ENCODE measurements around the gene DGKD. TPM values are rescaled to one million over a fixed set of nuclear protein-coding genes. Genes with fewer than 3 reads are reported as not detected.
"Not testable (repeated sequence)": the region's sequence is repeated elsewhere in the genome, so short reads cannot be mapped to it uniquely, and the experiment has no call there.

The DGKD gene
- total and polyA plus RNA-seq, 7 experiments from 2014 or later, result 25.8 to 252 (median 206) TPM

DNA sequence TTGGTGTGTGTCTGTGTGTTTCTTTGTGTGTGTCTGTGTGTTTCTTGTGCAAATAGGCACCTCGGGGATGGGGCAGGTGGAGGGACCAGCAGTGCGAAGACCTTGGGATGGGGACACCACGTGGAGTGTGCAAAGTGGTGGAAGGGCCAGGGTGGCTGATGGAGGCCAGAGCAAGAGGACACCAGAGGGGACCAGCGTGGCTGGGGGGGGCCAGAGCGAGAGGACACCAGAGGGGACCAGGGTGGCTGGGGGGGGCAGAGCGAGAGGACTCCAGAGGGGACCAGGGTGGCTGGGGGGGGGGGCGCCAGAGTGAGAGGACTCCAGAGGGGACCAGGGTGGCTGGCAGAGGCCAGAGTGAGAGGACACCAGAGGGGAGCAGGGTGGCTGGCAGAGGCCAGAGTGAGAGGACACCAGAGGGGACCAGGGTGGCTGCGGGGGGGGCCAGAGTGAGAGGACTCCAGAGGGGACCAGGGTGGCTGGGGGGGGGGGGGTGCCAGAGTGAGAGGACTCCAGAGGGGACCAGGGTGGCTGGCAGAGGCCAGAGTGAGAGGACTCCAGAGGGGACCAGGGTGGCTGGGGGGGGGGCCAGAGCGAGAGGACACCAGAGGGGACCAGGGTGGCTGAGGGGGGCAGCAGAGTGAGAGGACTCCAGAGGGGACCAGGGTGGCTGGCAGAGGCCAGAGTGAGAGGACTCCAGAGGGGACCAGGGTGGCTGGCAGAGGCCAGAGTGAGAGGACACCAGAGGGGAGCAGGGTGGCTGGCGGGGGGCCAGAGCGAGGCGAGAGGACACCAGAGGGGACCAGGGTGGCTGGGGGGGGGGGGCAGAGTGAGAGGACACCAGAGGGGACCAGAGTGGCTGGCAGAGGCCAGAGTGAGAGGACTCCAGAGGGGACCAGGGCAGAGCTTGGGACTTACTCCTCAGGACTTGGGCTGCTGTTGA is 42.7 kb downstream of the DGKD start:
- H3K9me3 ChIP-seq (ENCODE audit: control insufficient read depth in 2 of 3, low read length in 3 of 3); H3K27ac ChIP-seq (ENCODE audit: low read depth, low read length); DNase-seq; ATAC-seq; H3K4me3 ChIP-seq (ENCODE audit: low read length); H3K27me3 ChIP-seq (ENCODE audit: control insufficient read depth in 2 of 2, insufficient read depth in 2 of 2, low read length in 2 of 2); intact Hi-C loops (cut with micrococcal nuclease); H3K27me3 Mint-ChIP-seq; H3K9me3 Mint-ChIP-seq: not testable (repeated sequence)
- ChIA-PET CTCF (interaction anchor here (13.7 kb wide), 1 partner anchor 43 kb away, joined by 379 read pairs; no protein-coding TSS in a partner anchor), POLR2A (interaction anchor here (0.8 to 1.0 kb wide), 2 partner anchors 22 to 25 kb away, joined by 3 to 4 read pairs; no protein-coding TSS in a partner anchor)
- peaks cover 41 to 65% (median 63%) of the 10 kb centered on the region in 7 donors for H3K4me1 Mint-ChIP-seq
- peaks cover 0 to 31% (median 6%) of the 10 kb centered on the region in 5 donors for H3K36me3 Mint-ChIP-seq
- H3K4me1 ChIP-seq (ENCODE audit: control insufficient read depth in 2 of 2, insufficient read depth in 2 of 2, low read length in 2 of 2), result peaks cover 17 to 33% of the 10 kb centered on the region in 2 donors
- peak overlapping the region; percentile 53 to 99 (median 84) for H3K27ac Mint-ChIP-seq
- H3K4me3 Mint-ChIP-seq, result peak overlapping the region in 3 of 10 donors; percentile 21 to 25 (median 21)
- peaks cover 0 to 13% (median 0%) of the 10 kb centered on the region in 3 experiments for H3K36me3 ChIP-seq (ENCODE audit: control insufficient read depth in 2 of 3, insufficient read depth in 3 of 3, low read length in 3 of 3)

GRCh38 chr2:233399306-233400225 is 45.3 kb downstream of the DGKD start:
- DNase-seq (peak in 8 of 9 donors; percentile 37 to 69 (median 54)), ATAC-seq (peak; percentile 75)
- Mint-ChIP-seq H3K36me3 (peaks cover 0 to 27% (median 6%) of the 10 kb centered on the region in 5 donors), H3K4me3 (peak overlapping the region; percentile 68 to 84 (median 78)), H3K27me3 (no peaks in the 10 kb centered on the region), H3K27ac (peak overlapping the region; percentile 69 to 99 (median 92)), H3K4me1 (peaks cover 56 to 81% (median 78%) of the 10 kb centered on the region in 7 donors), H3K9me3 (no peaks in the 10 kb centered on the region)
- no peaks in the 10 kb centered on the region for H3K27me3 ChIP-seq (ENCODE audit: control insufficient read depth in 2 of 2, insufficient read depth in 2 of 2, low read length in 2 of 2)
- peaks cover 0 to 7% (median 0%) of the 10 kb centered on the region in 3 experiments for H3K36me3 ChIP-seq (ENCODE audit: control insufficient read depth in 2 of 3, insufficient read depth in 3 of 3, low read length in 3 of 3)
- H3K4me3 ChIP-seq (ENCODE audit: low read length), result peak overlapping the region; percentile 3
- intact Hi-C loops (cut with micrococcal nuclease), result loop anchor here (1.0 to 10.0 kb wide), 5 partner anchors 11 to 313 kb away; partner anchors contain the start of genes UGT1A5 (in 1 of the 2) and USP40 (in 1 of the 2)
- POLR2A ChIA-PET, result interaction anchor here (0.6 to 3.7 kb wide), 10 partner anchors 9 to 342 kb away, joined by 3 to 41 read pairs (median 6); no protein-coding TSS in a partner anchor
- peaks cover 23 to 50% of the 10 kb centered on the region in 2 donors for H3K4me1 ChIP-seq (ENCODE audit: control insufficient read depth in 2 of 2, insufficient read depth in 2 of 2, low read length in 2 of 2)
- no peaks in the 10 kb centered on the region for H3K9me3 ChIP-seq (ENCODE audit: control insufficient read depth in 2 of 3, low read length in 3 of 3)
- peak overlapping the region; percentile 69 for H3K27ac ChIP-seq (ENCODE audit: low read depth, low read length)
- CTCF ChIA-PET, result interaction anchor here (1.2 to 13.7 kb wide), 4 partner anchors 23 to 44 kb away, joined by 3 to 379 read pairs (median 129); no protein-coding TSS in a partner anchor

GRCh38 chr2:233400341-233400740 is 46.0 kb downstream of the DGKD start:
- DNase-seq, result peak in 2 of 9 donors; percentile 8 to 10
- no peaks in the 10 kb centered on the region for H3K27me3 ChIP-seq (ENCODE audit: control insufficient read depth in 2 of 2, insufficient read depth in 2 of 2, low read length in 2 of 2)
- intact Hi-C loops (cut with micrococcal nuclease), result loop anchor here (1.0 to 10.0 kb wide), 4 partner anchors 10 to 312 kb away; partner anchors contain the start of genes UGT1A5 (in 1 of the 2) and USP40 (in 1 of the 2)
- CTCF ChIA-PET, result interaction anchor here (0.6 to 13.7 kb wide), 8 partner anchors 13 to 95 kb away, joined by 3 to 379 read pairs (median 4); partner anchors contain the start of gene DGKD
- H3K36me3 ChIP-seq (ENCODE audit: control insufficient read depth in 2 of 3, insufficient read depth in 3 of 3, low read length in 3 of 3), result peaks cover 0 to 7% (median 0%) of the 10 kb centered on the region in 3 experiments
- H3K4me1 Mint-ChIP-seq, result peaks cover 53 to 79% (median 77%) of the 10 kb centered on the region in 7 donors
- no peaks in the 10 kb centered on the region for H3K27me3 Mint-ChIP-seq
- peak overlapping the region; percentile 70 to 84 (median 78) for H3K4me3 Mint-ChIP-seq
- POLR2A ChIA-PET, result interaction anchor here (0.7 to 3.7 kb wide), 12 partner anchors 8 to 132 kb away, joined by 3 to 41 read pairs (median 4); no protein-coding TSS in a partner anchor
- H3K36me3 Mint-ChIP-seq, result peaks cover 0 to 30% (median 9%) of the 10 kb centered on the region in 5 donors
- H3K4me3 ChIP-seq (ENCODE audit: low read length), result no peak overlapping the region
- peak; percentile 12 for ATAC-seq
- no peaks in the 10 kb centered on the region for H3K9me3 ChIP-seq (ENCODE audit: control insufficient read depth in 2 of 3, low read length in 3 of 3)
- H3K4me1 ChIP-seq (ENCODE audit: control insufficient read depth in 2 of 2, insufficient read depth in 2 of 2, low read length in 2 of 2), result peaks cover 25 to 54% of the 10 kb centered on the region in 2 donors
- H3K27ac Mint-ChIP-seq, result peak overlapping the region; percentile 69 to 99 (median 92)
- H3K27ac ChIP-seq (ENCODE audit: low read depth, low read length), result peak overlapping the region; percentile 69
- H3K9me3 Mint-ChIP-seq, result no peaks in the 10 kb centered on the region

- intact Hi-C loops (cut with micrococcal nuclease), result loop anchor here (1.0 to 10.0 kb wide), 4 partner anchors 9 to 311 kb away; partner anchors contain the start of genes UGT1A5 (in 1 of the 2) and USP40 (in 1 of the 2)
- ATAC-seq (no peak), DNase-seq (no peak)
- Mint-ChIP-seq H3K9me3 (no peaks in the 10 kb centered on the region), H3K27ac (peak overlapping the region; percentile 60 to 99 (median 92)), H3K4me3 (peak overlapping the region in 9 of 10 donors; percentile 70 to 84 (median 78)), H3K27me3 (no peaks in the 10 kb centered on the region), H3K4me1 (peaks cover 53 to 80% (median 78%) of the 10 kb centered on the region in 7 donors), H3K36me3 (peaks cover 0 to 26% (median 9%) of the 10 kb centered on the region in 5 donors)
- peaks cover 25 to 55% of the 10 kb centered on the region in 2 donors for H3K4me1 ChIP-seq (ENCODE audit: control insufficient read depth in 2 of 2, insufficient read depth in 2 of 2, low read length in 2 of 2)
- ChIA-PET CTCF (interaction anchor here (1.0 to 13.7 kb wide), 5 partner anchors 12 to 47 kb away, joined by 3 to 379 read pairs (median 37); partner anchors contain the start of gene DGKD), POLR2A (interaction anchor here (0.7 to 3.7 kb wide), 11 partner anchors 9 to 133 kb away, joined by 3 to 41 read pairs (median 4); no protein-coding TSS in a partner anchor)
- H3K36me3 ChIP-seq (ENCODE audit: control insufficient read depth in 2 of 3, insufficient read depth in 3 of 3, low read length in 3 of 3), result peaks cover 0 to 2% (median 0%) of the 10 kb centered on the region in 3 experiments
- H3K4me3 ChIP-seq (ENCODE audit: low read length), result no peak overlapping the region
- H3K27ac ChIP-seq (ENCODE audit: low read depth, low read length), result peak overlapping the region; percentile 69
- no peaks in the 10 kb centered on the region for H3K27me3 ChIP-seq (ENCODE audit: control insufficient read depth in 2 of 2, insufficient read depth in 2 of 2, low read length in 2 of 2)
- no peaks in the 10 kb centered on the region for H3K9me3 ChIP-seq (ENCODE audit: control insufficient read depth in 2 of 3, low read length in 3 of 3)
Measured at GRCh38 chr2:233400961-233401360, 46.7 kb downstream of the DGKD start.

GRCh38 chr2:233402346-233402745 is 48.1 kb downstream of the DGKD start:
- CTCF ChIA-PET, result interaction anchor here (0.5 to 13.7 kb wide), 12 partner anchors 8 to 642 kb away, joined by 3 to 379 read pairs (median 4); no protein-coding TSS in a partner anchor
- no peaks in the 10 kb centered on the region for H3K9me3 ChIP-seq (ENCODE audit: control insufficient read depth in 2 of 3, low read length in 3 of 3)
- peaks cover 25 to 55% of the 10 kb centered on the region in 2 donors for H3K4me1 ChIP-seq (ENCODE audit: control insufficient read depth in 2 of 2, insufficient read depth in 2 of 2, low read length in 2 of 2)
- ATAC-seq, result no peak
- Mint-ChIP-seq H3K27ac (peak overlapping the region; percentile 24 to 99 (median 92)), H3K4me1 (peaks cover 51 to 86% (median 83%) of the 10 kb centered on the region in 7 donors), H3K4me3 (peak overlapping the region in 7 of 10 donors; percentile 12 to 78 (median 51)), H3K36me3 (peaks cover 0 to 19% (median 9%) of the 10 kb centered on the region in 5 donors), H3K9me3 (no peaks in the 10 kb centered on the region), H3K27me3 (no peaks in the 10 kb centered on the region)
- no peak for DNase-seq
- H3K4me3 ChIP-seq (ENCODE audit: low read length), result no peak overlapping the region
- H3K27me3 ChIP-seq (ENCODE audit: control insufficient read depth in 2 of 2, insufficient read depth in 2 of 2, low read length in 2 of 2), result no peaks in the 10 kb centered on the region
- intact Hi-C loops (cut with micrococcal nuclease), result loop anchor here (5.0 to 10.0 kb wide), 3 partner anchors 135 to 310 kb away; partner anchors contain the start of genes UGT1A5 (in 1 of the 2) and USP40 (in 1 of the 2)
- no peaks in the 10 kb centered on the region for H3K36me3 ChIP-seq (ENCODE audit: control insufficient read depth in 2 of 3, insufficient read depth in 3 of 3, low read length in 3 of 3)
- POLR2A ChIA-PET, result interaction anchor here (0.6 to 3.7 kb wide), 8 partner anchors 12 to 134 kb away, joined by 3 to 41 read pairs (median 4); no protein-coding TSS in a partner anchor
- H3K27ac ChIP-seq (ENCODE audit: low read depth, low read length), result peak overlapping the region; percentile 69

Data from naive thymus-derived CD4-positive, alpha-beta T cell (primary cell).